Stimulated activated CD8-positive, alpha-beta memory T cell treated with anti-CD3 and anti-CD28 coated beads, Interleukin-2, amount 100 ng/mL, for 1 hour (primary cell): Measurements from ENCODE around the gene NPR3.
"Not testable (repeated sequence)": the region's sequence is repeated elsewhere in the genome, so short reads cannot be mapped to it uniquely, and the experiment has no call there.

Experiments used
- DNase-seq, 2 donors: peaks; one replicate each; pipeline ENCODE4 v3.0.0-alpha.2; 2020; ENCODE audit warnings: low read depth in 2 of 2

The NPR3 gene

GRCh38 chr5:32760091-32760509 is 49.0 kb downstream of the NPR3 start:
- no peak for DNase-seq

GRCh38 chr5:32765266-32765665 is 54.1 kb downstream of the NPR3 start:
- no peak for DNase-seq

GRCh38 chr5:32767948-32768467 is 56.9 kb downstream of the NPR3 start:
- no peak for DNase-seq

GRCh38 chr5:32769711-32770110 is 58.6 kb downstream of the NPR3 start:
- DNase-seq = no peak

- no peak for DNase-seq
Measured at GRCh38 chr5:32770444-32770843, 59.3 kb downstream of the NPR3 start.

GRCh38 chr5:32771037-32771436 is 59.9 kb downstream of the NPR3 start:
- DNase-seq = no peak

GRCh38 chr5:32773944-32774343 is 62.8 kb downstream of the NPR3 start:
- no peak for DNase-seq

GRCh38 chr5:32776200-32776599 is 65.1 kb downstream of the NPR3 start:
- DNase-seq = no peak

GRCh38 chr5:32777222-32777621 is 66.1 kb downstream of the NPR3 start:
- DNase-seq = no peak

GRCh38 chr5:32777733-32778132 is 66.6 kb downstream of the NPR3 start:
- DNase-seq = no peak

GRCh38 chr5:32778403-32778802 is 67.3 kb downstream of the NPR3 start:
- DNase-seq = no peak

GRCh38 chr5:32779754-32780415 is 68.8 kb downstream of the NPR3 start:
- DNase-seq = no peak

GRCh38 chr5:32780508-32780919 is 69.4 kb downstream of the NPR3 start:
- no peak for DNase-seq

GRCh38 chr5:32783661-32784060 is 72.5 kb downstream of the NPR3 start:
- DNase-seq = no peak

- no peak for DNase-seq
Measured at GRCh38 chr5:32785611-32786254, 74.6 kb downstream of the NPR3 start.

GRCh38 chr5:32786311-32786710 is 75.2 kb downstream of the NPR3 start:
- DNase-seq = no peak

- DNase-seq = no peak
Measured at GRCh38 chr5:32790411-32790951, 79.4 kb downstream of the NPR3 start.

- no peak for DNase-seq
Measured at GRCh38 chr5:32791536-32792243, 80.6 kb downstream of the NPR3 start.

- no peak for DNase-seq
Measured at GRCh38 chr5:32794086-32794485, 83.0 kb downstream of the NPR3 start.

GRCh38 chr5:32802764-32803163 is 91.6 kb downstream of the NPR3 start:
- DNase-seq = no peak

GRCh38 chr5:32803656-32804055 is 92.5 kb downstream of the NPR3 start:
- DNase-seq = no peak

- DNase-seq = not testable (repeated sequence)
Measured at GRCh38 chr5:32805462-32805861, 94.3 kb downstream of the NPR3 start.
